ENCODE measurements around the gene PRR14L. TPM values are rescaled to one million over a fixed set of nuclear protein-coding genes. Genes with fewer than 3 reads are reported as not detected.

The PRR14L gene
- total RNA-seq = 15.9 and 21.8 TPM in 2 replicates

GRCh38 chr22:31749636-31750364, at the start of gene PRR14L:
TSS of gene PRR14L (minus strand) at chr22:31750132. CDS start at chr22:31738860, 11,272 bp downstream.

GRCh38 chr22:31753634-31754501, 3.9 kb upstream of the PRR14L start, which contains the start of gene DEPDC5:
TSS of gene DEPDC5 (plus strand) at chr22:31754019. CDS start at chr22:31754922, 903 bp downstream.

DNA sequence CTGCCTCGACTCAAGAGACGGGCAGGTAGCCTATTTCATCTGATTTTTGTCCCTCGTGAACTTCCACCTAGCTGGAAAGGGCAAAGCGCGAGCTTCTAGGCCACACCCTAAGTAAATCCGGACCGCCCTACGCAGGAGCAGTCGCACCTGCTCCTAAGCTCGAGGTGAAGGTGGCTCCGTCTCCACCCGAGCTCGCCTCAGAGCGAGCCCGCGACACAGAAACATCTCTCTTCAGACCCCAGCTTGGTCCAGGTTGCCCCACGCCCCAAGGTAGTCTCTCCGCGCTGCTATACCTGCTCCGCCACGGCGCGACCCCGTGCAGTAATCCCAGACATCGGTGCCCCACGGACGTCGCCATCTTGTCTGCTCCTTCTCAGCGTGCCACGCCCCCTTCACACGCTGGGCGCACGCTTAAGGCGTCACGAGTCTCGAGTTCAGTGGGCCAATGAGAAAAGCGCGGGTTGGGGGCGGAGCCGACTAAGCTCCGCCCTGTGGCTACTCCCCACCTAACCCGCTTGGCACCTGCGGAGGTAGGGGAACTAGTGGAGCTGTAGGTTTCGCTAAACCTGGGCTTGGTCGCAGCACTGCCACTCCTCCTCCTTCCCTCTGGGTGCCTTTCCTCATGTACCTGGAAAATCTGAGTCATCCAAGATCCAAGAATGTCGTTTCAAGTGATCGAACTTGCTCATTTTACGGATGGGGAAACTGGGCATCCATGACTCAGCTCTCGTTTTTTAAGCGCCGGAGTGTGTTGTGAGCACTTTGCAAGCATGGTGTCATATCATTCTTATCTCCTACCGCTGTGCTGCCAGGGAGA, 87.9 kb downstream of the PRR14L start, which contains the start of gene PISD:
Gene PISD, minus strand, starts transcription at position 365 of the 817 bp plus-strand sequence. Its CDS starts 7 bp downstream, at position 358.

Other genes starting within 250 kb of the PRR14L start
- gene PISD, start 87.9 kb downstream of the PRR14L start, total RNA-seq = 45.4 and 47.7 TPM in 2 replicates
- gene DEPDC5, start 3.9 kb upstream of the PRR14L start, total RNA-seq = 11.5 and 14.4 TPM in 2 replicates
- gene YWHAH, start 194.4 kb upstream of the PRR14L start, total RNA-seq = 80.7 and 173 TPM in 2 replicates

All from uterine smooth muscle cell (primary cell).